Measurements from ENCODE around the gene SFSWAP.

SFSWAP gene

GRCh38 chr12:131789638-131790037 lies 78.7 kb downstream of the SFSWAP start:
- no peak for TF ChIP-seq CTCF (conservative IDR thresholded peaks at IDR 0.05; ENCODE audit: low read depth, low read length)
- H3K36me3 ChIP-seq (ENCODE audit: insufficient read depth) = no peaks in the 10 kb centered on the region
- no peak overlapping the region for H3K4me2 ChIP-seq
- no peaks in the 10 kb centered on the region for H3K4me1 ChIP-seq (ENCODE audit: low read depth, poor library complexity, severe bottlenecking)
- no peak overlapping the region for H3K9ac ChIP-seq
- H2AFZ ChIP-seq (ENCODE audit: low read depth) = no peak overlapping the region
- no peaks in the 10 kb centered on the region for H3K79me2 ChIP-seq (ENCODE audit: insufficient read depth, low read depth)
- H4K20me1 ChIP-seq (ENCODE audit: insufficient read depth) = no peaks in the 10 kb centered on the region
- no peak overlapping the region for H3K4me3 ChIP-seq (IDR thresholded peaks at IDR 0.05; ENCODE audit: insufficient read depth, low read depth, low read length)
- no peaks in the 10 kb centered on the region for H3K27me3 ChIP-seq (ENCODE audit: insufficient read depth, low read depth)
- H3K27ac ChIP-seq = no peak overlapping the region

- no peak for TF ChIP-seq CTCF (conservative IDR thresholded peaks at IDR 0.05; ENCODE audit: low read depth, low read length)
- Histone ChIP-seq H3K27ac (no peak overlapping the region), H3K4me2 (no peak overlapping the region), H3K4me1 (ENCODE audit: low read depth, poor library complexity, severe bottlenecking) (no peaks in the 10 kb centered on the region), H3K36me3 (ENCODE audit: insufficient read depth) (no peaks in the 10 kb centered on the region), H3K79me2 (ENCODE audit: insufficient read depth, low read depth) (no peaks in the 10 kb centered on the region), H3K4me3 (IDR thresholded peaks at IDR 0.05; ENCODE audit: insufficient read depth, low read depth, low read length) (no peak overlapping the region), H4K20me1 (ENCODE audit: insufficient read depth) (no peaks in the 10 kb centered on the region), H2AFZ (ENCODE audit: low read depth) (no peak overlapping the region), H3K9ac (no peak overlapping the region), H3K27me3 (ENCODE audit: insufficient read depth, low read depth) (no peaks in the 10 kb centered on the region)
Observed at GRCh38 chr12:131793243-131794022, 82.5 kb downstream of the SFSWAP start.

- no peaks in the 10 kb centered on the region for H3K27me3 ChIP-seq (ENCODE audit: insufficient read depth, low read depth)
- no peak overlapping the region for H3K27ac ChIP-seq
- no peak for TF ChIP-seq CTCF (conservative IDR thresholded peaks at IDR 0.05; ENCODE audit: low read depth, low read length)
- no peaks in the 10 kb centered on the region for H3K36me3 ChIP-seq (ENCODE audit: insufficient read depth)
- H3K9ac ChIP-seq = no peak overlapping the region
- no peaks in the 10 kb centered on the region for H3K4me1 ChIP-seq (ENCODE audit: low read depth, poor library complexity, severe bottlenecking)
- H4K20me1 ChIP-seq (ENCODE audit: insufficient read depth) = no peaks in the 10 kb centered on the region
- no peak overlapping the region for H2AFZ ChIP-seq (ENCODE audit: low read depth)
- H3K4me3 ChIP-seq (IDR thresholded peaks at IDR 0.05; ENCODE audit: insufficient read depth, low read depth, low read length) = no peak overlapping the region
- H3K4me2 ChIP-seq = no peak overlapping the region
- no peaks in the 10 kb centered on the region for H3K79me2 ChIP-seq (ENCODE audit: insufficient read depth, low read depth)
Observed at GRCh38 chr12:131794061-131794460, 83.2 kb downstream of the SFSWAP start.

GRCh38 chr12:131794573-131794972 lies 83.7 kb downstream of the SFSWAP start:
- Histone ChIP-seq H2AFZ (ENCODE audit: low read depth) (no peak overlapping the region), H3K9ac (no peak overlapping the region), H4K20me1 (ENCODE audit: insufficient read depth) (no peaks in the 10 kb centered on the region), H3K4me3 (IDR thresholded peaks at IDR 0.05; ENCODE audit: insufficient read depth, low read depth, low read length) (no peak overlapping the region), H3K27me3 (ENCODE audit: insufficient read depth, low read depth) (no peaks in the 10 kb centered on the region), H3K36me3 (ENCODE audit: insufficient read depth) (no peaks in the 10 kb centered on the region), H3K79me2 (ENCODE audit: insufficient read depth, low read depth) (no peaks in the 10 kb centered on the region), H3K4me1 (ENCODE audit: low read depth, poor library complexity, severe bottlenecking) (no peaks in the 10 kb centered on the region), H3K4me2 (no peak overlapping the region), H3K27ac (no peak overlapping the region)
- no peak for TF ChIP-seq CTCF (conservative IDR thresholded peaks at IDR 0.05; ENCODE audit: low read depth, low read length)

Data from KMS-11 (cell line).